Activated CD4-positive, alpha-beta T cell treated with anti-CD3 and anti-CD28 coated beads, Interleukin-2, amount 50 U/mL, for 4 hours (primary cell): ENCODE measurements around the gene KSR2.

Experiments
- DNase-seq, 2 experiments: peaks; one replicate each; pipeline ENCODE4 v3.0.0-alpha.2; 2020

KSR2 gene

DNA sequence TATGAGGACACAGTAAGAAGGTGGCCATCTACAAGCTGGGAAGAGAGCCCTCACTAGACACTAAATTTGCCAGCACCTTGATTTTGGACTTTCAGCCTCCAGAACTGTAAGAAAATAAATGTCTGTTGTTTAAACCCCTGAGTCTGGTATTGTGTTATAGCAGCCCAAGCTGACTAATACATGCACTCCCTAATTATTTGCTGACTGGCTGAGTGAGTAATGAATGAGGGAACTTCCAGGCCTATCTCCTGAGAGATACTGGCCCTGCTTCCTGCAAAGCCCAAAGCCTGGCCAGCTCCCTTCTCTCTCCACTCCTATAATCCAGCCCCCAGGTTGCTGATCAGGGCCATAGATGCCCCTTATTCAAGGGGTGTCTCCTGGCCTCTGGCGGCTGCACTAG is 487.3 kb downstream of the KSR2 start:
- no peak for DNase-seq

DNA sequence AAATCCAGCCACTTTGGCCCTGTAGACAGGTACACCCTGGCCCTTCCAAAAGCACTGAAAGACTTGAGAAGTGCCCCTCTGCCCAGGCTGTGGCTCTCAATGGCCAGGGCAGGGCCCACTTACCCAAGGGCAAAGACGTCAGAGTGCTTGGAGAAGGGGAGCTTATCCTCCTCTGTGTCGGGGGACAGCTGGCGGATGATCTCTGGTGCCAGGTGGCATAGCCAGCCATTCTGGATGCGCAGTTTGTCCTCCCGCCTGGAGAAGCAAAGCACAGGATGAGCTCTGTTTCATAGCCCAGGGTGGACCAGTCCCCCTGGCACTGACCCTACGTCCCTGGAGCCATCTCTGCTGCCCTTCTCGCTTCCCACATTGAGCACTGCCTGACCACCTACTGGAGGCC is 492.4 kb downstream of the KSR2 start:
- no peak for DNase-seq

DNA sequence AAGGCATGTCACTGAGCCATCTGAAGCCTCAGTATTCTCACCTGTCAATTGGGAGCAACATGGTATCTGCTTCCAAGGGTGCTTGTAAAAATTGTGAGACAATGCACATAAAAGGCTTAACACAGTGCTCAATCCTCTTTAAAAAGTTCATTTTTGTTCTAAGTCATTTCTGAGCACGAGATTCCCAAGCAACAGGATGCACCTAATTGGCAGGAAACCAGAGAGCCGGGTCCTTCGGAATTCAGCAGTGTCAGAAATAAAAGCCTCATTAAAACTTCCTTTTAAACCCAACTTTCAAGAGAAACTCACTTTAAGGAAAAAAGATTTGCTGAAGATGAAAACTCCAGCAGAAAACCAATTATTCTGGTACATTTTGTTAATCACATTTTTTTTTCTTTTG is 494.9 kb downstream of the KSR2 start:
- DNase-seq = no peak

DNA sequence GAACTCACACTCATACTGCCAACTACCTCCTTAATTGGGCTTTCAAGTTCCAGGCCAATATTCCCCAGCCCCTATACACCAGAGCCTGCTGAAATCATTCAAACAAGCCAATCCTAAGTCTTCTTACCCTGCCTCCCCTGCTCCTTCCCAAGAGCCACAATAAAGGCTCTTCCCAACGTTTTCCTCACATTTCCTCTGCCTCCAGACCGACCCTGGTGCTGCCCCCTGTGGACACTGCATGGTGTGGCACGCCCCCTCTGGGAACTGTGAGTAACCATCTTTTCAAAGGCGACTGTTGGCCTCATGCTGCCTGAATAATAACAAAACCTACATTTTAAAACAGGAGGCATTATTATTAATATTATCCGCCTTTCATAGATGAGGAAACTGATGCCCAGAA is 495.8 kb downstream of the KSR2 start:
- no peak for DNase-seq

DNA sequence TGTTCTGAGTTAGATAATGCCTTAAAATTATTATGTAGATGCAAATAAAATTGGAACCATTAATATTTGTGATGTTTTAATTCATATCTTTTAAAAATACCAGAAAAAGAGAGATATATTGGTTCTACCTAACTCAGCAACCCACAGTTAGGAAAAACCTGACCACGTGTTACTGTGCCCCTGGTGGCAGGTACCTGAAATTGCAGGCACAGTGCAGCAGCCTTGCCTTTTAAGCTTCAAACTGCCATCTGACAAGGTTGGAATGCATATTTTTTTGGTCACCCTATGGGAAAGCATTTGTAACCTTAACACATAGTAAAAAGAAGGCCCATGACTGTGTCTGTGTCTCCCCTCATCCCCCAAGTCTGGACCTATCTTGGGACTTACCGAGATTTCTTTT is 498.0 kb downstream of the KSR2 start:
- no peak for DNase-seq

DNA sequence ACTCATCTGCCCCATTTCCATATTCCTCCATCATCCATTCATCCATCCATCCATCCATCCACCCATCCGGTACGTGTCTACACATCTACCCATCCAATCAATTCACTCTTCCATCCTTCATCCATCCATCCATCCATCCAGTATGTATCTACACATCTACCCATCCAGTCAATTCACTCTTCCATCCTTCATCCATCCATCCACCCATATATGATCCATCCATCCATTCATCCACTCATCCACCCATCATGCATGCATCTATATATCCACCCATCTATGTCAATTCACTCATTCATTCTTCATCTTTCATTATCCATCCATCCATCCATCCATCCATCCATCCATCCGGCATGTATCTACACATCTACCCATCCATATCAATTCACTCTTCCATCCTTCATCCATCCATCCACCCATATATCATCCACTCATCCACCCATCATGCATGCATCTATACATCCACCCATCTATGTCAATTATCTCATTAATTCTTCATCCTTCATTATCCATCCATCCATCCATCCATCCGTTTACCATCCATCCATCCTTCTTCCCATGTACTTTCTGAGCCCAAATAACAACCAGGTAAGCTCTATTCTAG is 498.8 kb downstream of the KSR2 start:
- DNase-seq = no peak

DNA sequence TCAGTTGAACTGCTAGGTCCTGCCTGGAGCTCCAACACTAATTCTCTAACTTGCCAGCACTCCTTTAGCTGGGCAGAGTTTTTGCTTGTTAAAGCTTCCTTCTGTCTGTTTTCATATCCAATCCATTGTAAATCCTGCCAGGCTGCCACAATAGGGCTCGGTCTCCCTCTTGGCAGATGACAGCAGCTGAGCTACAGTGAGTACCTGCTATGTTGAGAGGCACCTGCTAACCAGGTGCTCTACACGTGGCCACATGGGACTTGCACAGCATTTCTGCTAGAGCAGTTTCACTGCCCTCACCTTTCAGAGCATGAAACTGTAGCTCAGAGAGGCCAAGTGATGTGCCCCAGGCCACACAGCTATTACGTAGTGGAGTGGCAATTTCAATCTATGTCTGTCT is 500.8 kb downstream of the KSR2 start:
- no peak for DNase-seq

DNA sequence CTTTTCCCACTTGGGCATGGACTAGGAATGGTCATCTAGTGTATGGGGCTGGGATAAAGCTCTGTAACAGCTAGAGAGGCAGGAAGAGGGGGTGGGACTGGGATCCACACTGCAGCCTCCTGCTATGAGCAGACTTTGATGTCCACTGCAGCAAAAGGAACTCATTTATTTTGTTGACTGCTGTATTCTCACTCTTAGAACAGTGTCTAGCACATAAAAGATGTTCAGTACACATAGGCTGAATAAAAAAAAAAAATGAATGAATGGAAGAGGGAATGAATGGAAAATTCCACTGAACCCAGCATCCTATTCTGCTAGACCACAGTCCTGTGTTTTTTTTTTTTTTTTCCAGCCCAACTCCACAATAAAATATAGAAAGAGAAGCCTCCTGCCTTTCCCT is 501.2 kb downstream of the KSR2 start:
- DNase-seq = no peak

DNA sequence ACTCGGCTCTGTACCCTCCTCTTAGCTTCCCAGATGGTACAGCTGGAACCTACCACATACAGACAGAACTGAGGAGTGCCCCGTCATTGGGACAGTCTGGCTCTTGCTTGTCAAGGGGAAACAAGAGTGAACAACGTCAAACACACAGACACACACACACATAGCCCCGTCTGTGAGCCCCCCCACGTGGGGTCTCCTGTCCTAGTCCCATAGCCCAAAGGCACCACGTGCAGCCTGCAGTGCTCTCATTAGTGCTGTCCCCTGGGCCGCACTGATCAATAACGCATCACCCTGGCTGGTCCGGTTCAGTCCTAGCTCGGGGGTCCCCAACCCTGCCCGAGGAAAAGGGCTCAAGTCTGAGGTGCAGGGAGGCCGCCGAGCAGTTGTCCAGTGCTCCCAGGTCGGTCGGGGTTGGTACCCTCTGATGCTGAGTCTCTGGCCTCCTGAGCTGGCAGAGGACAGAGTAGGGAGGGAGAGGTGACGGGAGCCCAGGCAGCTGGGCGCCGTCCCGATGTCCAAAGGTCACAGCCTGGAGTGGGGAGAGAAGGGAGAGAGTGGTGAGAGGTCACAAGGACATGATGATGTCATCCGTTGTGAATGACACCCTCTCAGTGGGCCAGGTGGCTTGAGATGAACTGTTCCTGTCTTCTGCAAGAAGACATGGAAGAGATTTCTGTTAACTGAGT is 502.0 kb downstream of the KSR2 start:
- DNase-seq = no peak

DNA sequence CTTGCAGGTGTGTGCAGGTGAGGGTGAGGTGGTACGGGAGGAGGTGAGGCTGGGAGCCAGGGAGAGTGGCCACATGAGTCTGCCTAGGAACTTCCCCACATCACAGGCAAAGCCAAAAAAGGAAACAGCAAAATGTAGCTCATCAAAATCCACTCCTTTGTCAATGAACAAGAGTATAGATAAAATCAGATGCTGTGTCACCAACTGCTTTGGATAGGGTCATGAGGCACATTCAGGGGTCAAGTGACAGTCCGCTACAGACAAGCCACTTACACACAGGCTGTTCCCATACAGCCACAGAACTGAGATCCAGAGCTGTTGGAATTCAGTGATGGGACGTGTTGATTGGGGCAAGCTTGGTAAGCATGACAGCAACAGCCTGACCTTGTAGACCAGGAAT is 507.1 kb downstream of the KSR2 start:
- no peak for DNase-seq

DNA sequence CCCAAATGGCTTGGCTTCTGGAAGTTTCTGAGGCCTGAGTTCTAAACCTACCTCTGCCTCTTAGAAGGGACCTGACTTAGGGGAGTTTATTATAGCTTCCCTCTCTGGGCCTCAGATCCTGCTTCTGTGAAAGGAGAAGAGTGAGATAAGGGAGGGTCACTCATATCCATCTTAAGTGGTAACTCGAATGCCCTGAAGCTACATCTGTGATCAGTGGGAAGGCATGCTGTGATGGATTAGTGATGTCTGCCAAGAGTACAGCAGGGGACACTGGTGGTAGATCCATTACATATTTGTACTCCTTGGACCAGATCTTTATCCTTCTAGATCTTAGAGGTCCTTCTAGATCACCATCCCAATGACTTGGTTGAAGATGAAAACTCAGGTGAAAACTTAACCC is 509.6 kb downstream of the KSR2 start:
- no peak for DNase-seq

DNA sequence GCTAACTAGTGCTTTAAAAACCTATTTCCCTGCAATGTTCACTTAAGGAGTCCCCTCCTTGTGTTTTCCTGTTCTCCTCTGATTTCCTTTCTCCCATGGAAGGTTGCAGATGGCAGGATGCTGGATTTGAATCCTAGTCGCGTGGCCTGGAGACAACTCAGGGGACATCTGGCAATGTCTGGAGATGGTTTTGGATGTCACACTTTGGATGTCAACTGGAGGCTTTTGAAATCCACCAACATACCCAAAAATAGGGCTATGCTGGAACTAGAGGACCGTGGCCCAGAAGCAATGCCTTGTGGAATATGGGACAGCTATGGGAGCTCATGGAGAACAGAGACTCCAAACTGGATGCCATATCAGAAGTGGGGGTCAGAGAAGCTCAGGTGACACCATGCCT is 511.6 kb downstream of the KSR2 start:
- DNase-seq = no peak

DNA sequence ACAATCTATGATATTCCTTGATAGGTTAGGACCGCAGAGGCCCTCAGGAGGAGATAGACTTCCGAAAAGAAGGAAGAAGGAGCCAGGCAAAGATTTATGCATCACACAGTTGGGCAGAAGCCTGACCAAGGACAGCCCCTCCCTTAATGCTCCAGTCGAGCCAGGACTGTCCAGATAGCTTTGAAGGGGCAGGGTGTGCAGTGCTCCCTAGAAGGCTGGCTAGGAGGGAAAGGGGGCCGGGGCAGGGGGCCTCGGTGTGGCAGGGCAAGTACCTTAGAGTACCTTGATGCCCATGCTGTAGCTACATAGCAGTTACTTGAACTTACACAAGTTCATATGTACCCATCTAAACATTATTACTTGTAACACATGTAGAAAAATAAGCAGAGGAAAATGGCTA is 512.7 kb downstream of the KSR2 start:
- DNase-seq = no peak

DNA sequence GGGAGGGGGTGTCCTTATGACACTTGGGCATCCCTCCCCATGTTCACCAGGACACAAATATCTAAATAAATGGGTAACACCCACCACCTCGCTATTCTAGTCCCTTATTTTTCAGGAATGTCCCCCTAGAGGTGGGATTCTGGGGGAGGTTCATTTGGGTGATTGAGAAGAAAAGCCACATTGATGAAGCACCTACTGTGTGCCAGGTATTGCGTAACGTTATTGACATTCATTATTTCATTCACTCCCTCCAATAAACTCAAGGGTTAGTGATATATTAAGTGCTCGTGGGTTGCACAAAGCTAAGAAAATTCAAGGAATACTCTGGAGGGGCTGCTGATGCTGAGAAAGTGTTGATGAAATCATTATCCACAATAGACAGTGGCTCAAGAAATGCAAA is 514.8 kb downstream of the KSR2 start:
- DNase-seq = no peak

DNA sequence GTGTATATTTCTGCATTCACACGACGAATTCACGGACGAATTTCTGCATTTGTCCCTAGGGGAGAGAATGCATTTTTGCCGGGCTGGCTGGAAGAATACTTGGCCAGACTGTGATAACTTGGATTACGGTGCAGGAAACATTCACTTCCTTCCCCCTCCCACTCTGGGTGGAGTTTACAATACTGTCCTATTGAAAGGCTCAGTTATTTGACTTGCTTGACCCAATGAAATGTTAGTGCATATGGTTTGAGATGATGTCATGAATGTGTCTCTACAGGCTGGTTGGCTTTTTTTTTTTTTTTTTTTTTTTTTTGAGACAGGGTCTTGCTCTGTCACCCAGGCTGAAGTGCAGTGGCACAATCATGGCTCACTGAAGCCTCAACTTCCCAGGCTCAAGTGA is 516.7 kb downstream of the KSR2 start:
- DNase-seq = no peak

DNA sequence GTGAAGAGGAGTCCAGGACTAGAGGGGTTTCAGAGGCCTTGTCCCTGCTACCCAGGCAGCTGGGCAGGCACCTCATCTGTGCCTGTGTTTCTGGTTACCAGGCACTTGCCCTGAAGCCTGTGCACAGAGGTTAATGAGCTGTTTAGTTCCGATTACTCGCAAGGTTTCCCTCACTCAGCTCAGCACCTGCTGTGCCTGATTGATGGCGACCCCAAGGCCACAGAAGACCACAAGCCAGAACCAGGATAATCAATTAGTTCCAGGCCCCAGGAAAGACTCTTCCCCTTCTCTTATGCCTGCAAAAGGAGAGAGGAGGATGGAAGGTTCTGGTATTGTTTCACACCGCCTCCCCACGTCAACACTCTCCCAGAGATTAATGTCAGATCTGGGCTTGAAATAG is 518.6 kb downstream of the KSR2 start:
- DNase-seq = no peak

DNA sequence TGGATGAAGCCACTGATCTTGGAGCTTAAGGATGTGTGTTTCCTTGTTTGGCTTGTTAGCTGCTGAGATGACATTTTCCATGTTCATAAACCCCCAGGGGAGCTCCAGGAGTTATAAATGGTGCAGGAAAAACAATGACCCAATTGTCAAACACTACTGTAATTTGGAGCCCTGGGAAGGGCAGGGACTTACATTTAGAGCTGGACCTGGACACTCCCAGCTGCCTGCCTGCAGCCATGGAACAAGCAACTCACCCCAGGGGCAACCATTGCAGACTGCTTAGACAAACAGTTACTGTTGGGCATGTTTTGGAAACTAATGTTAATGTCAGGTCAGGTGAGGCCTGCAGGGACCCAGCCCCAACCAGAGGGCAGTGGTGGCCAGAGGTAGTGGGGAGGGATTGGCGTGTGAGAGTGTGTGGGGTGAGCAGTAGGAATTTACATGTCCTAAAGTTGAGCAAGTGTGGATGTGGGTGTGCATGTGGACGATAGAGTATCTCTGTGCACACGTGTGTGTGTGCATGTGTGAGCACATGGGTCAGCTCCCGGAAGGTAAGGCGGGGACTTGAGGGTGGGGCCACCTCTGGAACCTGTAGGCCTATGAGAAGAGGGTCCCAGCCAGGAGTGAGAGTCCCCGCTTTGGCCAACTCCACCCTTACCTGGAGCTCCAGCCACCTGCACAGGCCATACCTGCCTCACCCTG is 521.0 kb downstream of the KSR2 start:
- DNase-seq = no peak

DNA sequence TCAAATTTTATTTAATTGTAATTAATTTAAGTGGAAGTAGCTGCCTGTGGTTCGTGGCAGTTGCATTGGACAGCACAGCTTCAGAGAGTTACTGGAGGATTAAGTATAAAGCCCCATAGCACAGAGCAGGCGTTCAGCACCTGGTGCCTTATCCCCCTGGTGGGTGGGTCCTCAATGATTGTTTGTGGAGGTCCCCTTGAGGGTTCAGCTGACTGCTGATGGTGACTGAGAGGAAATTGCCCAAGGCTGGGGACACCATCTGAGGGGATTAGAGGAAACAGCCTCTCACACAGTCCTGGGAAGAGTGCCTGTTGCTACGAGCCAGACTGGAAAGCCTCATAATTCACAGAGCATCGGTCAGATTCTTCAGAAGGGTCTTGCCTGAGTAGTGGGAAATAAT is 524.0 kb downstream of the KSR2 start:
- DNase-seq = no peak

DNA sequence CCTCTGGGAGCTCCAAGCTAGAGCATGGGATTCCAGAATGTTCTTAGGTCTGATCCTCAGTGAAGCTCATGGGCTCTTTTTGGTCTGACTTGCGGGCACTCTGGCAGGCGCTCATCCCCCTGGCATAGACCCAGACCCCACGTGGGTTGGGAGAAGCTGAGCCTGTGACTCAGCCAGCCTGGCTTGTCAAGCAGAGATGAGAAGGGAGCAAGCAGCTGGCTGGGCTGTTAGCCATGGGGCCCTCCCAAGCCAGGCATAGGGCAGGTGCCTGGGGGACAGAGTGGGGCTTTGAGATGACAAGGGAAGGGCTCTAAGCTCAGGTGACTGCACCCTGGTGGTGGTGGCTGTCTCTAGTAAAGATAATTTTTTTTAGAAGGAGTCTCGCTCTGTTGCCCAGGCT is 527.0 kb downstream of the KSR2 start:
- no peak for DNase-seq

DNA sequence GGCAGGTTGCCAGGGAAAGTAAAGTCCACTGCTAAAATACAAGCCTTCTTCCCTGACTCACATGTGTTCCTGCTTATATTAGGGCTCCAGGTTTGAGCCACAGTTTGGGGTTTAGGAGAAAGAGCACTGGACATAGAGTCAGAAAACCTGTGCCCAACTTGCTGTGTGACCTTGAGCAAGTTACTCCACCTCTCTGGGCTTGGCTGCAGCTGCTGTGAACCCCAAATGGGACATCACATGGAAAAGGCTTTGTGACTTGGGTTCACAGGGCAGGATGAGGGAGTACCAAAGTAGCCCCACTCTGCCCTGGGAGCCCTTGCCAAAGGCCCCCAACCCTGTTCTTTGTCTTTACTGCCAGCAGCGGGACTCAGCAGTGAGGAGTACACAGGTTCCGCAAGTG is 528.4 kb downstream of the KSR2 start:
- DNase-seq = no peak

DNA sequence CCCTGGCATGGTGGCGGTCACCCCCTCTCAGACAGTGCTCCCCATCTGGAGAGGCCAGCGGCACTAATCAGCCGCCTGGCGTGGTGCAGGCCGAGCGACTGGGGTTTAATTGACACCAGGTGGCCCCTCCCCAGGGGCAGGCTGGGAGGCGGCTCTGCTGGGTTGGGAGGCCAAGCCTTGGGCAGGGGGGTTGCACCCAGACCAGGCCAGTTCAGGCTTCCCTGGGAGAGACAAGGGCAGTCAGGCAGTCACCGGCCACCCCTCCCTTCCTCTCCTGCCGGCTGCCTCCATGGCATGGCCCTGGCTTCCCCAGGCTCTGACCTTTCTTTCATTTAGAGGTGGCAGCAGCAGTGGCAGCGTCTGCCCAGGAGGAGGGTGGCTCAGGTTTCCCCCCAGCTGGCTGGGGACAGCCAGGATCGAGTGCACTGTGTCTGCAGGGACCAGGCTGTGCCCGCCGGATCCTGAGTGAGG is 529.2 kb downstream of the KSR2 start:
- no peak for DNase-seq

DNA sequence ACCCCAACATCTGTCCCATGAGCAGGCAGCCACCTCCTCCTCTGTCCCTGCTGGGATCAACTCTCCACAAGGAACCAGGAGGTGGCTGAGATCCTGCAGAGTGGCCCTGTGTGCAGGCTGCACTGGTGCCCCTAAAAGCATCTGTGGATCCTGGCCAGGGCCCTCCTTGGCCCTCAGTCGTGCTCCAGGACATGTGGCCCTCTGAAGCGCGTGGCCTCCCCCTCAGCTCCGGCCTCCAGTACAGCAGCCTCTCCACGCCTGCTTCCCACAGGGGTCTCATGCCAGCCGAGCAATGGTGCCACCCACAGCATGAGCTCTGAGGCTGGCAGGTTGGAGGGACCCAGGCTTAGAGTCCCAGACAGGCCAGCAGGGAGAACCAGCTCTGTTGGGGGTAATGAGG is 530.0 kb downstream of the KSR2 start:
- DNase-seq = no peak

DNA sequence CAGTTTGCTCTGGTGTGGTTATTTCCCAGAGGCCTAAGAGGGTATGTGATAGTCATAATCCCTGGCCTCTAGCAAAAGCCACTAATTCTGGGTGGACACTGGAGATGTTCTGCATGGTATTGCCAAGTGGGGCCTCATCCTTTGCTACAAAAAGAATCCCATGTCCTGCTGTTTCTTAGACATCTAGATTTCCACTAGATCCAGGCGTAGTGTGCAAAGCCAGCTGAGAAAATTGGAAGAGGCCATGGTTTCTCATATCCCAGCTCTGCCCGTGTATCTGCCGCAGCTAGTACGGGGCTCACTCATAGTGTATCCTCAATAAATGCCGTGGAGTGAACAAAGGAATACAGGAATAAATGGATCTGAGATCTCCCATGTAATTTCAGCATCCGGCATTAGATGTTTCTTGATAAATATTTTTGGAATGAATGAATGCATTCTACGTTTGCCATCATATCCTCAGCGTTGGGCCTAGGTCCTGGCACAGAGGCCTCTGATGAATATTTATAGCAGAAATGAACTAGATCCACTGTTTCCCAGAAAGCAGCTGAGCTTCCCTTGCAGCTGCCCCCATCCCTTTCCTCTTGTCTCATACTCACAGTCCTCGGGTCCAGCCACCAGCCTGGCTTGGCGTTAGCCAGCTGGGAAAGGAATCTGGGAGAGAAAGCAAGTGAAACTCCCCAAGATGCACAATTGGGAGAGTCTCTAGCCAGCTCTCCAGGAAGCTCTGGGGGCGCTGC is 531.1 kb downstream of the KSR2 start:
- no peak for DNase-seq

DNA sequence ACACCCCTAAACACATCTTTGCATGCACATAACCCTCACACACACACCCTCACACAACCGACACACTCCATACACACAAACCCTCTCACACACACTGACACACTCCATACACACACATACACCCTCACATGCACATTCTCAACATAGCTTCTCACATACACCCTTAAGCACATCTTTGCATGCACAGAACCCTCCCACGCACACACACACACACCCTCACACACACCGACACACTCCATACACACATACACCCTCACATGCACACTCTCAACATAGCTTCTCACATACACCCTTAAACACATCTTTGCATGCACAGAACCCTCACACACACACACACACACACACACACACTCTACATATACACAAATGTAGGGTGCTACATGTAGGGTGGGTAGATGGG is 534.9 kb downstream of the KSR2 start:
- DNase-seq = no peak
